HG03521 (cell line): Measurements from ENCODE around the gene MSTO1.
A peak's percentile ranks its signal among the peaks of the same experiment; 100 is the strongest.
"Not testable (repeated sequence)": the region's sequence is repeated elsewhere in the genome, so short reads cannot be mapped to it uniquely, and the experiment has no call there.

ENCODE experiments used
- ATAC-seq: cut with Tn5 transposase; IDR thresholded peaks from one replicate; pipeline ENCODE4 v1.9.1; 2021; ENCODE audit warnings: mild to moderate bottlenecking, moderate library complexity; ENCODE audit not compliant: unreplicated experiment

MSTO1 gene

GRCh38 chr1:155610257-155610647, 234 bp downstream of the MSTO1 start:
- ATAC-seq = peak; percentile 20

GRCh38 chr1:155613226-155613625, 3.2 kb downstream of the MSTO1 start:
- ATAC-seq = not testable (repeated sequence)

GRCh38 chr1:155622191-155622590, 12.2 kb downstream of the MSTO1 start:
- ATAC-seq = no peak

- ATAC-seq = no peak
Measured at GRCh38 chr1:155623357-155623756, 13.3 kb downstream of the MSTO1 start.

GRCh38 chr1:155626428-155626827, 16.4 kb downstream of the MSTO1 start:
- not testable (repeated sequence) for ATAC-seq

- ATAC-seq = no peak
Measured at GRCh38 chr1:155636397-155637153, 26.6 kb downstream of the MSTO1 start.

- ATAC-seq = no peak
Measured at GRCh38 chr1:155640367-155640766, 30.3 kb downstream of the MSTO1 start.

- not testable (repeated sequence) for ATAC-seq
Measured at GRCh38 chr1:155642559-155643180, 32.7 kb downstream of the MSTO1 start.

GRCh38 chr1:155643230-155643629, 33.2 kb downstream of the MSTO1 start:
- ATAC-seq = no peak

GRCh38 chr1:155645034-155645598, 35.1 kb downstream of the MSTO1 start:
- ATAC-seq = no peak

- ATAC-seq = no peak
Measured at GRCh38 chr1:155645648-155646047, 35.6 kb downstream of the MSTO1 start.

- ATAC-seq = no peak
Measured at GRCh38 chr1:155646307-155646706, 36.3 kb downstream of the MSTO1 start.

- ATAC-seq = no peak
Measured at GRCh38 chr1:155648207-155649147, 38.5 kb downstream of the MSTO1 start.

- ATAC-seq = no peak
Measured at GRCh38 chr1:155649676-155650075, 39.7 kb downstream of the MSTO1 start.

- no peak for ATAC-seq
Measured at GRCh38 chr1:155650231-155650757, 40.3 kb downstream of the MSTO1 start.

GRCh38 chr1:155651861-155652661, 42.0 kb downstream of the MSTO1 start:
- ATAC-seq = no peak

- ATAC-seq = no peak
Measured at GRCh38 chr1:155652951-155653350, 42.9 kb downstream of the MSTO1 start.

- ATAC-seq = no peak
Measured at GRCh38 chr1:155657463-155657862, 47.4 kb downstream of the MSTO1 start.

- not testable (repeated sequence) for ATAC-seq
Measured at GRCh38 chr1:155661239-155661638, 51.2 kb downstream of the MSTO1 start.
